ENCODE results near the gene CTR9.

Gene CTR9

DNA sequence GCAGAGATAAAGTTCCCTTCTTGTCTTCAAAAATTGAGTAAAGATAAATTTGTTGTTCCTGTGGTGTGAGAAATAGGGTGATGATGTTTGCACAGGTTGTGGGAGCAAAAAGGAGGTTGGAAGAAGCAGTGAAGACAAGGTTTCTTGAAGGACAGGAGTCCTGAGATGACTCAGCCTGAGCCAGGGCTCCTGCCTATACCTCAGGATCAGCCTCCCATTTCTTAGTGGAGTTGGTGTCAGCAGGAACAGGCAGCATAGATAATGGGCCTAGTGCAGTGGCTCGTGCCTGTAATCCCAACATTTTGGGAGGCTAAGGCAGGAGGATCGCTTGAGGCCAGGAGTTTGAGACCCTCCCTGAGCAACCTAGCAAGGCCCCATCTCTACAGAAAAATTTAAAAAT, 29.0 kb downstream of the CTR9 start:
- no peak for DNase-seq (ENCODE audit: low spot score)

DNA sequence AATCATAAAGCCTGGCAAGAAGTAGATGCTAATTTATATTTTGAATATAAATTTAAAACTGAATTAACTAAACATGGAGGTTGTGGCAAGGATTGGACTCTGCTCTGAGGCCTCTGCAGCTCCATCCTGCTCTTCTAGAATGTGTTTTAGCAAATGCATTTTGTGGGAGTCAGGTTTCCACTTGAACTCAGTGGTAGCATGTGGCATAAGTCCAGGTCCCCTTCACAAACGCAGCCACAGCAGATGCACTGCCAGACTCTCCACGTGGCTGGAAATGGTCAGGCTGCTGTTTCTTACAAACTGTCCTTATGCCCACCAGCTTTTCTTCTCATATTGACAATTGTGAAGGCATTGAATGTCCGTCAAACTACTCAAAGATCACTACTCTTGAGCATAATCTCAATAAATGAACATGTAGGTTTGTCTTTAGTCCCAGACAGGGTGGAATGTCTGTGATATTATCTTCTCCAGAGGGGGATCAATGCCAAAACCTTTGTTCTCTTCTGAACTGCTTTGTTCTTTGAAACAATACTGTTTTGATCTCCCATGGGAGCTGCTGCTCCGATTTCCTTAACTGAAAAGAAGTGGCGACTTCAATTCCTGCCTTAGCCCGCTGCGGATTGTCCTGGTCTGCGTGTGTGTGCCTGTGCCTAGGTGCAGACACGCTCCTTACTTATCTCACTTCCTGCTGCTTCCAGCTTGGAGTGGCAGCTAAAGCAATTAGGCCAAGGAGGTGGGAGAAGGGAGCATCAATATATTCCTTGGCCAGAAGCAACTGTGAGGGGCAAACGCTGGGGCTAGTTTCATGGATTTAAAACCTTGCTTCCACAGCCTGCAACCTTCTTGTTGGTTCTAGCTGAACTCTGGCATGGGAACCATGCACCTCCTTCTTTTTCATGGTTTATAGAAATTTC, 33.4 kb downstream of the CTR9 start:
- no peak for DNase-seq (ENCODE audit: low spot score)

DNA sequence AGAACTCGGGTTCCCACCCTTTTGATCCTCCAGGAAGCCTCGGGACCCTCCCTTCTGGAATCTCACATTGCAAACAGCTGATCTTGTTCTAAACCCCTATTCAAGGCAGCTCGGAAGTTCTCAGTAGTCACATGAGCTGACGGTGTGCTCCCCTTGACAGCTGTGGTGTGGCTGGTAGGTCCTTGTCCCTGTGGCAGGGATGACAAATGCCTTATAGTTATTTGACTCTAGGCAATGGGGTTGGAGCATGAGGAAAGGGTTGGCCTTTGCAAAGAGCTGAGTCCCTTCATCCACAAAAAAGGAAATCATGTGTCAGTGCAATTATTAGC, 34.1 kb downstream of the CTR9 start:
- no peak for DNase-seq (ENCODE audit: low spot score)

DNA sequence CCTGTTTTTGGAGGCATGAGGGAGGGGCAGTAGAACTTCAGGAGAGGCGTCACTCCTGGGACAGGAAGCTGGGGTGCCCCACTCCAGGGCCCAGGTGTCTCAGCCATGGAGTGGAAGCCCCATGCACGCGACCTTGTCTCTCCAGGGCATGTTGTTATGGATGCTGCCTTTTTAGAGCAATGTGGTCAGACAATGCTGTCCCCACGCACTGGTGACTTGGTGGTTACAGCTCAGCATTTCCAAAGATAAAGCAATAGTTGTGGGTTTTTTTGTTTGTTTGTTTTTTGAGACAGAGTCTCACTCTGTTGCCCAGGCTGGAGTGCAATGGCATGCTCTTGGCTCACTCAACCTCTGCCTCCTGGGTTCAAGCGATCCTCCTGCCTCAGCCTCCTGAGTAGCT, 35.4 kb downstream of the CTR9 start:
- no peak for DNase-seq (ENCODE audit: low spot score)

DNA sequence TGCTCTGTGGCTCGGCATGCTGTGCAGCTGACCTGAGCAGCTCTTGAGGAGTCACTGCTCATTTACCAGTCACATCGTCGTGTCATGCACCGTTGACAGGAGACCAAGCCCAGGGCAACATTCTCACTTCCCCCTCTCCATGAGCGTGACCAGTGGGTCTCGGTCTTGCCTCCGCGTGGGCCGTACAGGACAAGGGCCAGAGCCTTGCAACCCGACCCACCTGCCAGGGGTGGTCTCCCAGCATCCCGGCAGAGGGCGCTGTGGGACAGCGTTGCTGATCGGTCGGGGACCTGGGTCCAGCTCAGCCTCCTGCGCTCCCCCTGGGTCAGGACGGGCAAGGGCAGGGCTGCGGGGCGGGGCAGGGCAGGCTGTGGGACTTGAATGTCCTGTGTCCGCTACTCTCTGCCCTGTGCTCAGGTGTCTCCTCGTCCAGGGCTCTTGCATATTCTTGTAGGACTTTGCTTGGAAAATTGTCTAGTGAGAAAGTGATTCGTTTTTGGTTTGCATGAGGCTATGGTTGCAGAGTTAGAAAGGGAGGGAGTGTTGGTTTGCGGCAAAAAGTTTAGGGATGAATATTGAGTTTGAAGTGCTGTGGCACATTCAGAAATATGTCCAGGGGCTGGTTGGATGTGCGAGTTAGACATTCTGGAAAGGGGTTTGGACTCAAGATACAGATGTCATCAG, 41.5 kb downstream of the CTR9 start:
- DNase-seq (ENCODE audit: low spot score) = peak; percentile 83

DNA sequence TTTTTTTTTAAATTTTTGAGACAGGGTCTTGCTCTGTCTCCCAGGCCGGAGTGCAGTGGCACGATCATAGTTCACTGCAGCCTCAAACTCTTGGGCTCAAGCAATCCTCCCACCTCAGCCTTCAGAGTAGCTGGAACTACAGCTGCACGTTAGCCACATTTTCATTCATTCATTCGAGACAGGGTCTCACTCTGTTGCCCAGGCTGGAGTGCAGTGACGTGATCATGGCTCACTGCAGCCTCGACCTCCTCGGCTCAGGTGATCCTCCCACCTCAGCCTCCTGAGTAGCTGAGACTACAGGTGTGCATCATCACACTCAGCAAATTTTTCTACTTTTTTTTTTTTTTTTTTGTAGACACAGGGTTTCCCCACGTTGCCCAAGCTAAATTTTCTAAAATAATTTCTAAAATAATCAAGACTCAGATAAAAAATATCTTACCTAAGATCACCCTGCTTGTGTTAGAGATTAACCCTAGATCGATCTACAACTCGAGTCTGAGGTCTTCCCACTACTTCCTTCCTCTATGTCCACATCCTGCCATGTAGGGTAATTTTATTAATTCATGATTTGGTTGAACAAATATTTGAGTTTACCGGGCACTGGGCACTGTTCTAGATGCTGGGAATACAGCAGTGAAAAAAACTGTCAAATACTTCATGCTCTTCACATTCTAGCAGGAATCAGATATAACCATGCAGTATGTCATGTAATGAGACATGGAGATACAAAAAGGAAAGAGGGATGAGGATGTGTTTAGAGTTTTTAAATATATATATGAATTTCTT, 42.6 kb downstream of the CTR9 start:
- DNase-seq (ENCODE audit: low spot score) = no peak

DNA sequence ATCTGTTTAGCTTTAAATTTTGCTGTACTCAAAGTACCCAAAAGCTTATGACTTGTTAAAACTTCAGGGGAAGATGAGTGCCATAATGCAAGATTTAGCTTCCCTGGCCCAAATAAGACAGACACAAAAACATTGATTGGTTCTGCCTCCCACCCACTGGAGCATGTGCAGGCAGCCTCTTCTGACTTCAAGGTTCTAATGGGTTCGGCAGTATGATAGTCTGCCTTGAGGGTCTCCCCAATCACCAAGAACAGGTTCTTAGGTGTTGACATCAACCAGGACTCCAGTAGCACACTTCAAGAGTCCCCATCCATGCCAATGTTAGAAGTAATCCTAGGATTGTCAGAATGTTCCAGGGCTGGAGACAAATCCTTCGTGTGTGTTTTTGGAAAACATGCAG, 45.1 kb downstream of the CTR9 start:
- DNase-seq (ENCODE audit: low spot score) = no peak

DNA sequence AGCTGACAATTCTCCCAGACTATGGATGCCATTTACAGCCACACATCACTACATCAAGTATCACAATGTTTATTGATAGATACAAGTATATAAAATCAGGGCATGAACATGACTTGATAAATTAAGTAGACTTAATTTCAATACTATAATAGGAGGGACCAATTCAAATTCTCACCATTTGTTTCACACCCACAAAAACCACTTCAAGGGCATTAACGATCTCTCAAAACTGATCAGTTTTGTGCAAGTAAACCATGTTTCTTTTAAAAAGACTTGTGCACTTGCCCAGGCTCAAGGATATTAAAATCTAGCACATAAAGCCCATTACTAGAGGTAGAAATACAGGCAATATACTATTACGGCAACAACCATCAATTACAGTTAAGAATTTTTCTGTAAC, 46.0 kb downstream of the CTR9 start:
- no peak for DNase-seq (ENCODE audit: low spot score)

DNA sequence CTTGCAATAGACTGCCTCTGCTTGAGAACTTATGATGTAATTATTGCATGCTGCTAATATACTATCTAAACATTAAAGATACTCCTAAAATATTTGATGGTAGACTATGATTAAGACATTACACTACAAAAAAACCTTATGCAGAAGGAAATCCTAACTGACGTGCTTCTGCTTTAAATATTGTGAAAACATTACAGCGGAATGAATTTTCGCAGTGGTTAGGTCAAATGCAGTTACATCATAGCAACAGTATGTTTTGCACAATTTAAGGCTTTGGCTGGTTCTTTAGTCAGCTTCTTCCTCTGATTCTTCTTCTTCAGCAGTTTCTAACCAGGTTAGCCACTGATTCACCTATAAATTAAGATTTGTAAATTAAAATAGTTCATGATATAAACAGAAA, 46.5 kb downstream of the CTR9 start:
- no peak for DNase-seq (ENCODE audit: low spot score)

DNA sequence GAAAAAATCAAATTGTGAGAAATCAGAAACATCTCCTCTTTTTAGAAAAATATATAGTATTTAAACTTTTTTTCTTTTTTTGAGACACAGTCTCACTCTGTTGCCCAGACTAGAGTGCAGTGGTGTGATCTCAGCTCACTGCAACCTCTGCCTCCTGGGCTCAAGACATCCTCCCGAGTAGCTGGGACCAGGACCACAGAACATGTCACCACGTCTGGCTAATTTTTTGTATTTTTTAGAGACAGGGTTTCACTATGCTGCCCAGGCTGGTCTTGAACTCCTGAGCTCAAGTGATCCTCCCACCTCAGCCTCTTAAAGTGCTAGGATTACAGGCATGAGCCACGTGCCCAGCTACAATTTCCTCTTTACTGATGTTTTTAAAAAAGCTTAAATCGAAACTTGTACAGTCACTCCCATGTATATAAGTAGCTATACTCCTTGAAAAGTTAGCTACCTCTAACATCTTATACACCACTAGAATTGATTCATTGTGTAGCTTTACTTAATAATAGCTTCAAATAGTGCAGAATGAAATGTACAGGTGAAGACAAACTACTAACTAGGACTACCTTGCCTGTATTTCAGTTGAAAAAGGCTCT, 47.4 kb downstream of the CTR9 start:
- DNase-seq (ENCODE audit: low spot score) = no peak

DNA sequence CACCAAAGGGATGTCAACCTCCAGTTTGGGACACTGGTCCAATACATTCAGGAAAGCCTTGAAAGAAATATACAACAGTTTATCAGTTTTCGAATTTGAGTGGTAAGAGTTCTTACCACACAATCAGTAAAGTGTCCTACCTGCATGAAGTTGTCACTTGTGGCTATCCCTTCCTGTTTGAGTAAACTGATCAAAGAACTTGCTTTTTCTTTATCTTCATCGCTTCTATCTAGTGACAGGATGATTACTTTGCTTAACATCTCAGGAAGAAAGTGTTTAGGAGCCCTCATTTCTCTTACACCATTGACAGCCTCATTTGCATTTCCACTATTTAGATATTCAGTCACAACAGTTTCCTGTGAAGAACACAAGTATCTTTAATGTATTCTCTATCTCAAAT, 49.2 kb downstream of the CTR9 start:
- no peak for DNase-seq (ENCODE audit: low spot score)

DNA sequence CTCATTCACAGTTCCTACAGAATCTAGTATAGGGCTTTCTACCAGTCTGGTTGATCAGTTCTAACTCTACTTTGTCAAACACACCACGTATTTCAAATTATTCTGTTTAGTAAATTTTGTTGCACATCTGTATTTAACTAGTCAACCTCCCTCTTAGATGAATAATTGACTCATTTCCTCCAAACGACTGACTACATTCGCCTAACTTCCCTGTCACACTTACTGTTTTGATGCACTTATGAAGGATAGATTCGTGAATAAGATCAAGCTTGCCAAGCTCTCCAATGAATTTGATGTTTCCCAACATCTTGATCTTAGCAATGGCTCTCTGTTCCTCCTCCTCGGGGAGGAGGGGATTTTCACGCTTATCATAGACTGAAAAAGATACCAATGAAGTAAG, 52.6 kb downstream of the CTR9 start:
- DNase-seq (ENCODE audit: low spot score) = no peak

DNA sequence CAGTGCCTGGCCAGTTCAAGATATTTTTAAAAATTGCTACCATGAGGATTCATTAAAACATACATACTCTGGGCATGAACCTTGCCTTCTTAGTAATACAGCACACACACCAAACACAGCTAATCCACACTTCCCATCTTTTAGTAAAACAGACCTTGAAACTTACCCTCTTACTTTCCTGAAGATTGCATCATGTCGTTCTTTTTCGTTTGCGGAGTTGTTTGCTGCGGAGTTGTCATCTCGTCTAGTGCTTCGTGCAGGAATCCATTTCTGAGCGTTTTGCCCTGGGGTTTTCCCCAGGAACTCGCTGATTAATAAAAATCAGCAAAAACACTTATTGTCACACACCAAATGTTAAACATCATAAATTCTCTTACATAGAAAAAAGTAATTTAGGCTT, 54.7 kb downstream of the CTR9 start:
- no peak for DNase-seq (ENCODE audit: low spot score)

DNA sequence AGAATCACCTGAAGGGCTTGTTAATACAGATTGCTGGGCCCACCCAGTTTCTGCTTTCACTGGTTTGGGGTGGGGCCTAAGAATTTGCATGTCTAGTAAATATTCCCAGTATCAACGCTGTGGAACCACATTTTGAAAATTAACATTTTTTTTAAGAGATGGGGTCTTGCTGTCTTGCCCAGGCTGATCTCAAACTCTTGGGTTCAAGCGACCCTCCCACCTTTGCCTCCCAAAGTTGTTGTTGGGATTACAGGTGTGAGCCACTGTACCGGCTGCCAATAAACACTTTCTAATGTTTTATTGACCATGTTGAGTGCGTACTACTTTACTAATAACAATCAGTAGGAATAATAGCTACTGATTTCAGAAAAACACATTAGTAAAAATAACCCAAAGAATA, 55.2 kb downstream of the CTR9 start:
- DNase-seq (ENCODE audit: low spot score) = no peak

DNA sequence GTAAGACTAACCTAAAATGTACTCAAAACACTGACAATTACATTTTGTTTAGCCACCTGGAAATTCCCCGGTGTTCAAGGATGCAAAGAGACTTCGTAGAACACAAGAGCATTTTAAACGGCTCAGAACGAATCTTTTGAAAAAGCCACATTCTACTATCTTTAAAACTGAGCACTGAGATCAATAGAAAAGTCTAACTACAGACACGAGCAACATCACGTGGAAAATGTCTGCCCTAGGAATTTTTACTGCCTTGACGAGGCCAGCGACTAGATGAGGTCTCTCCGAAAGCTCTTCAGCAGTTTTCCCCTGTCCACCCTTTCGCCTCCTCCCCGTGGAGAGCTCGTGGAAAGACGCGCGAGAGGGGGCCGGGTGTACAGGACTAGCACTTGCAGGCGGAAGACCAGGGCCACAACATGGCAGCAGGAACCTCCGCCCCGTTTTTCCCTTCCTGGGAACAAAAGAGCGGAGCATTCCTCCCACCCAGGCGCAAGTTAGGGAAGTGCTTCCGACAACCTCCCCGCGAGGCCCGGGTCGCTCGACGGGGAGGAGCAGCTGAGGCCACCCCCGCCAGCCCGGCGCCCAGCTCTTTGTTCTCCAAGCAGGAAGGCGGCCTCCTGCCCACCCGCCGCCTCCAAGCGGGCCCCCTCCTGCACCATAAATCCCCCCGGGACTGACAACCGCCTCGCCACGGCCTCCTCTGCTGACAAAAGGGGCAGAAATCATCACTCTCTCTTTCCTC, 56.6 kb downstream of the CTR9 start:
- peak; percentile 24 for DNase-seq (ENCODE audit: low spot score)

DNA sequence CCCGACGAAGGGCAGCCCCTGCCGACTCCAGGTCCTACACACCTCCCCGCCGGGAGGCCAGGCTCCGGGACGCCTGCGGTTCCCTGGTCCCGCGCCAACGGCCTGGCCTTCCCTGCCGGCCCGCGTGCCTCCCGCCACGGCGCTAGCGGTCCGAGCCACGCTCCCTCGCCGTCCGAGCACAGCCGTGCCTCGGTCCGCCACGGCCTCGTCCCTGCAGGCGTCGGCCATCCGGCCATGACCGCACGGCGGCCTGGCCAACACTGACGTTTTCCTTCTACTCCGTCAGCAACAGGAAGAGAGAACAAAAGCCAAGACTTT, 57.1 kb downstream of the CTR9 start:
- DNase-seq (ENCODE audit: low spot score) = no peak

DNA sequence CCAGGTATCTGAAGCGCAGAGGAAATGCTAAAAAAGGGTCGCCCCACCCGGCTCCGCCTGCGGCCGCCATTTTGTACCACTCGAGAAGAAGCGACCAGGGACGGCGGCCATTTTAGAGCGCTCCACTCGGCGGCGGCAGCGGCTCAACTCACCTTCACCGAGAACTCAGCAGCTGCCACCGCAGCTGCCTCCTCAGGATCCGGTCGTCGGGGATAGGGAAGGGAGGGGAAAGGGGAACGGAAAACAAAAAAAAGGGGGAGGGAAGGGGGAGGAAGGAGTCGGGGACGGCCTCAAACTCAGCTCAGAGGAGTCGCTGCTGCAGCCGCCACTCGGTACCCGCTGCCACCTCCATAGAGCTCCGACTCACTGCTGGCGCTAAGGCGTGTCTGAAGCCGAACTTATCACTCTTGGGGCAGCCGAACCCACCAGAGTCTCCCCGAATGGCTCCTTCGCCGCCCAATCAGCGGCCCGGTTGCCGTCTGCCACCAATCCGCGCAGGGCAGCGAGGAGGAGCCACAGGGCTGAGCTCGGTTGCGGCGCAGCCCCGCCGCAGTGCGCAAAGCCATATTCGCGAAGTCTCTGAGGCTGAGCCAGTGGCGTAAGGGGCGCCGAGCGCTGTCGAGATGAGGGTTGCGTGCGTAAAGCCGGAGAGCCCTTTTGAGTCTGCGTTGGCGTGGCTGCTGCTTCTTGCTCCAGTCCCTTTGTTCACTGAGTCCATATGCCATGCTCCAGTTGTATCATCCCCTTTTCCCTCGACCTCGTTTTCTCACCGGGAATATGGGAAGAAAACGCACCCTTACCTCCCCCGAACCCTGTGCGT, 57.7 kb downstream of the CTR9 start, which contains the start of gene EIF4G2:
TSS of gene EIF4G2 (minus strand) at position 374 of the 820 bp plus-strand sequence.
- peak; percentile 98 for DNase-seq (ENCODE audit: low spot score)

DNA sequence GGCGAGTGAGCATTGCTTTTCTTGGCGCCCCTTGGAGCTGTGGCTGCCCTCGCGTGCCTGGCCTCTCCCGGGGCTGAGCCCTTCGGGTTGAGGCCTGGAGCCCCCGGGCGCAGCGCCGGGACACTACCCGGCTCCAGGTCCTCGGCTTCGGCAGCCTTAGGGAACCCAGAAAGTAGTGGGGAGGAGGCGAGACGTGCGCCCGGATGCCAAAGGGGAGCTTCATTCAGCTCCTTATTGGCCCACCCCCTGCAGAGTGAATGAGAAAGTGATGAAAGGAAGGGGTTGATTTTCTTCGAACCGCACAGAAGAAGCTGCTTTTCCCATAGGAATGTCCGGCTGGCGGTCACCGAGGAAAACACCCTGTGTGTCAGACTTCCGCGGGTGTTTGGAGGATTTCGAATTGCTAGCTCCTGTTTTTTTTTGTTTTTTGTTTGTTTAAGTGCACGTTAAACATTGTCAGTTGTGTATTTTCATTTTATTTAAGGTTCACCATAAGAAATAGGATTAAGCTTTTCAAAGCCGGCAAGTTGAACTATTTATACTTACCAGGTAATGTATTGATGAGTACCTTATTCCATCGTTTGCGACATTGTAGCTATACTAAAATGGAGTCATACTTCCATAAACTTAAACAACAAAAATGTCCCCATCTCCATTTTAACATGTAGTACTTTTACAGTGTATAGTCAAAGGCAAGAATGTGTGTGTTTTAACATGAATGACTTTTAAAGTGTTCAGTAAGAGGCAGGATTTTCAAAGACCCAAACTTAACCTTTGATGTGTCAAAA, 58.5 kb downstream of the CTR9 start:
- peak; percentile 55 for DNase-seq (ENCODE audit: low spot score)

DNA sequence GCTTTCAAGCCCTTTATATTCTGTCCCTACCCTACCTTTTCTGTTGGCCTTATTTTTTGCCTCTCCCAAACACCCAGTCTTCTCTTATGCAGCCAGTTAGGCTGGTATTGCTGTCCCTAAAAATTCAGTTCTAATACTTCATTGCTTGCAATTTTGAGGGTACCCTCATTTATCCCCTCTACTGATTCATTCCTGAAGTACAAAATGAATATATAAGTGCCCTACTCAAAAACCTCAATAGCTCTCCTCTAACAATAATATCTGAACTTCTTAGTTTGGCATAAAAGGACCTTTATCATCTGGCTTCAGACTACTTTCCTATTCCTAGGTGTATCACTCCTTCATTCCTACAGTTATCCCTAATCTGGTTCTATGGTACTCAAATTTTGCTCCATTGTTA, 62.9 kb downstream of the CTR9 start:
- DNase-seq (ENCODE audit: low spot score) = no peak

DNA sequence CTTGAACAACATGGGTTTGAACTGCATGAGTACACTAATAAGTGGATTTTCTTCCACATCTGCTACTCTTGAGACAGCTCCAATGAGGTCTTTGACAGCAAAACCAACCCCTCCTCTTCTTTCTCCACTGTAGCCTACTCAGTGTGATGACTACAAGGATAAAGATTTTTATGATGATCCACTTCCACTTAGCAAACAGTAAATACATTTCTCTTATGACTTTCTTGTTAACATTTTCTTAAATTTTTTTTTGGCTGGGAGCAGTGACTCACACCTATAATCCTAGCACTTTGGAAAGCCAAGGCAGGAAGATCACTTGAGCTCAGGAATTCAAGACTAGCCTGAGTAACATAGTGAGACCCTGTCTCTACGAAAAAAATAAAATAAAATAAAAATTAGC, 67.5 kb downstream of the CTR9 start:
- peak; percentile 66 for DNase-seq (ENCODE audit: low spot score)
